CD4-positive, alpha-beta T cell (primary cell): ENCODE results near the gene ELF1. TPM values are rescaled to one million over a fixed set of nuclear protein-coding genes. Genes with fewer than 3 reads are reported as not detected.

ENCODE experiments used
- ATAC-seq: fragments of 200-7000 bp; cut with Tn5 transposase; one replicate; pipeline ENCODE4 v1.10.0; 2022; ENCODE audit warnings: mild to moderate bottlenecking; ENCODE audit not compliant: poor library complexity
- CTCF ChIA-PET: fragments of 350-600 bp; sonication (Branson Sonifier 250); formaldehyde crosslinking; loops from one replicate; lab custom pipeline; 2021; ENCODE audit warnings: antibody characterized with exemption, inconsistent platforms; lab: Charles Lee
- POLR2A ChIA-PET: fragments of 350-600 bp; sonication (Branson Sonifier 250); formaldehyde crosslinking; loops from one replicate; lab custom pipeline; 2021; ENCODE audit warnings: antibody characterized with exemption, inconsistent platforms; lab: Charles Lee
- DNase-seq, 14 experiments: peaks; one replicate each; pipeline ENCODE4 v3.0.0-alpha.2; 2013 to 2020; ENCODE audit warnings: mixed read lengths in 2 of 14
- H3K27ac ChIP-seq, 2 donors: one replicate each; pipeline versions ENCODE4 v1.5.1 to v1.7.0; 2013; ENCODE audit warnings: low read length in 2 of 2, low read depth in 1 of 2, mild to moderate bottlenecking in 1 of 2
- H3K27me3 ChIP-seq, 2 experiments: 1 replicate in 1 of 2; 2 replicates in 1 of 2; pipeline versions ENCODE4 v1.6.1 to v1.7.0; 2013; ENCODE audit warnings: low read length in 2 of 2, control low read depth in 1 of 2, mild to moderate bottlenecking in 1 of 2, moderate library complexity in 1 of 2; ENCODE audit not compliant: insufficient read depth in 2 of 2, control insufficient read depth in 1 of 2
- H3K36me3 ChIP-seq: one replicate; pipeline ENCODE4 v1.6.1; 2013; ENCODE audit warnings: low read length, control low read depth; ENCODE audit not compliant: insufficient read depth
- H3K4me1 ChIP-seq: one replicate; pipeline ENCODE4 v1.6.1; 2013; ENCODE audit warnings: low read length, control low read depth; ENCODE audit not compliant: insufficient read depth
- H3K4me3 ChIP-seq: one replicate; pipeline ENCODE4 v1.5.1; 2013; ENCODE audit warnings: mild to moderate bottlenecking, low read length, moderate library complexity
- H3K9me3 ChIP-seq, 2 experiments: 1 replicate in 1 of 2; 2 replicates in 1 of 2; pipeline versions ENCODE4 v1.6.1 to v1.7.0; 2013; ENCODE audit warnings: low read length in 2 of 2, mild to moderate bottlenecking in 2 of 2, control low read depth in 1 of 2, moderate library complexity in 1 of 2; ENCODE audit not compliant: control insufficient read depth in 1 of 2, insufficient read depth in 1 of 2
- H3K27ac Mint-ChIP-seq: one replicate; pipeline ENCODE4 v1.8.0; 2020; ENCODE audit warnings: mixed read lengths
- H3K27me3 Mint-ChIP-seq: one replicate; pipeline ENCODE4 v1.8.0; 2021; ENCODE audit warnings: mixed read lengths
- H3K36me3 Mint-ChIP-seq: one replicate; pipeline ENCODE4 v1.8.0; 2021; ENCODE audit warnings: low read depth, mixed read lengths
- H3K4me1 Mint-ChIP-seq: one replicate; pipeline ENCODE4 v1.8.0; 2021; ENCODE audit warnings: low read depth, mixed read lengths
- H3K4me3 Mint-ChIP-seq: one replicate; pipeline ENCODE4 v1.8.0; 2020; ENCODE audit warnings: mild to moderate bottlenecking, mixed read lengths
- H3K9me3 Mint-ChIP-seq: one replicate; pipeline ENCODE4 v1.8.0; 2020; ENCODE audit warnings: mixed read lengths
- CTCF ChIP-seq: fragments of 200-600 bp; IDR thresholded peaks from one replicate; pipeline ENCODE4 v1.8.0; 2022; ENCODE audit warnings: antibody characterized with exemption, mild to moderate bottlenecking
- intact Hi-C, 2 experiments: fragments of 100-400 bp; cut with DNase I in 1 of 2; cut with micrococcal nuclease in 1 of 2; formaldehyde crosslinking; loops; one replicate each; pipeline versions ENCODE4 v1.15.1 to v1.9.0; 2023 to 2025; cut with DNase I, micrococcal nuclease
- total RNA-seq, 174 experiments: library from RNA in 2 of 174; stranded (reverse) in 2 of 174; gene quantifications; one replicate each; pipeline ENCODE4 v1.2.3 and lab custom pipeline; 2021 to 2026

ELF1 gene
- total RNA-seq, 2 experiments from 2014 or later = 354 to 358 TPM

GRCh38 chr13:41017817-41018601, 1.1 kb downstream of the ELF1 start:
- peaks cover 38% of the 10 kb centered on the region for H3K36me3 Mint-ChIP-seq
- peak overlapping the region; percentile 58 to 85 for H3K27ac ChIP-seq
- peak overlapping the region; percentile 94 for H3K27ac Mint-ChIP-seq
- no peaks in the 10 kb centered on the region for H3K9me3 ChIP-seq
- ATAC-seq (no peak), DNase-seq (peak in 3 of 14 experiments; percentile 53 to 61 (median 57))
- H3K27me3 Mint-ChIP-seq = no peaks in the 10 kb centered on the region
- H3K36me3 ChIP-seq = peaks cover 10% of the 10 kb centered on the region
- H3K9me3 Mint-ChIP-seq = no peaks in the 10 kb centered on the region
- intact Hi-C loops = loop anchor here (2.0 to 10.0 kb wide), 5 partner anchors 13 to 1257 kb away; partner anchors contain the start of genes AKAP11 (in 1 of the 2) and WBP4 (in 1 of the 2)
- peak overlapping the region; percentile 94 for H3K4me3 Mint-ChIP-seq
- H3K4me3 ChIP-seq = peak overlapping the region; percentile 68
- no peaks in the 10 kb centered on the region for H3K4me1 ChIP-seq
- no peaks in the 10 kb centered on the region for H3K27me3 ChIP-seq
- no peak for TF ChIP-seq CTCF
- CTCF ChIA-PET = interaction anchor here (0.8 to 4.4 kb wide), 8 partner anchors 10 to 43 kb away, joined by 3 to 29 read pairs (median 8); no protein-coding TSS in a partner anchor
- H3K4me1 Mint-ChIP-seq = peaks cover 53% of the 10 kb centered on the region
- POLR2A ChIA-PET = interaction anchor here (0.6 to 9.3 kb wide), 22 partner anchors 11 to 1254 kb away, joined by 3 to 152 read pairs (median 6); partner anchors contain the start of genes AKAP11, MRPS31, SLC25A15 and WBP4

GRCh38 chr13:41017159-41017558, 2.0 kb downstream of the ELF1 start:
- peaks cover 44% of the 10 kb centered on the region for H3K36me3 Mint-ChIP-seq
- Histone ChIP-seq H3K27me3 (no peaks in the 10 kb centered on the region), H3K4me1 (peaks cover 6% of the 10 kb centered on the region), H3K4me3 (peak overlapping the region; percentile 68), H3K27ac (peak overlapping the region; percentile 58 to 85), H3K9me3 (no peaks in the 10 kb centered on the region), H3K36me3 (peaks cover 15% of the 10 kb centered on the region)
- no peaks in the 10 kb centered on the region for H3K9me3 Mint-ChIP-seq
- intact Hi-C loops = loop anchor here (5.0 to 10.0 kb wide), 3 partner anchors 40 to 1258 kb away; partner anchors contain the start of gene AKAP11 (in 1 of the 2)
- peak overlapping the region; percentile 94 for H3K27ac Mint-ChIP-seq
- no peak for TF ChIP-seq CTCF
- CTCF ChIA-PET = interaction anchor here (1.8 to 4.4 kb wide), 3 partner anchors 9 to 37 kb away, joined by 4 to 23 read pairs (median 8); no protein-coding TSS in a partner anchor
- peak in 5 of 14 experiments; percentile 14 to 70 (median 62) for DNase-seq
- ATAC-seq = peak; percentile 21
- H3K27me3 Mint-ChIP-seq = no peaks in the 10 kb centered on the region
- H3K4me1 Mint-ChIP-seq = peaks cover 57% of the 10 kb centered on the region
- POLR2A ChIA-PET = interaction anchor here (1.3 to 9.3 kb wide), 10 partner anchors 10 to 247 kb away, joined by 3 to 152 read pairs (median 30); partner anchors contain the start of genes MRPS31 and WBP4
- H3K4me3 Mint-ChIP-seq = peak overlapping the region; percentile 94

- DNase-seq (no peak), ATAC-seq (no peak)
- POLR2A ChIA-PET = interaction anchor here (1.0 to 9.3 kb wide), 13 partner anchors 9 to 94 kb away, joined by 3 to 152 read pairs (median 6); partner anchors contain the start of gene WBP4
- Mint-ChIP-seq H3K27me3 (no peaks in the 10 kb centered on the region), H3K27ac (peak overlapping the region; percentile 94), H3K9me3 (no peaks in the 10 kb centered on the region), H3K4me1 (peaks cover 64% of the 10 kb centered on the region), H3K36me3 (peaks cover 57% of the 10 kb centered on the region), H3K4me3 (peak overlapping the region; percentile 92)
- H3K27me3 ChIP-seq = no peaks in the 10 kb centered on the region
- H3K4me3 ChIP-seq = peak overlapping the region; percentile 52
- peaks cover 25% of the 10 kb centered on the region for H3K36me3 ChIP-seq
- no peak for TF ChIP-seq CTCF
- peaks cover 16% of the 10 kb centered on the region for H3K4me1 ChIP-seq
- H3K9me3 ChIP-seq = no peaks in the 10 kb centered on the region
- H3K27ac ChIP-seq = peak overlapping the region; percentile 43 to 56
- CTCF ChIA-PET = interaction anchor here (1.0 to 3.6 kb wide), 6 partner anchors 10 to 43 kb away, joined by 3 to 17 read pairs (median 4); no protein-coding TSS in a partner anchor
- intact Hi-C loops = loop anchor here (5.0 to 10.0 kb wide), 3 partner anchors 39 to 1259 kb away; partner anchors contain the start of gene AKAP11 (in 1 of the 2)
Observed at GRCh38 chr13:41015920-41016319, 3.2 kb downstream of the ELF1 start.
